H1 (cell line): Measurements from ENCODE around the gene PTPRE. TPM values are rescaled to one million over a fixed set of nuclear protein-coding genes. Genes with fewer than 3 reads are reported as not detected.

Experiments used
- CTCF ChIA-PET: fragments of 300-600 bp; sonication (Branson Sonifier 250); formaldehyde crosslinking; loops from one replicate; lab custom pipeline; 2021; ENCODE audit not compliant: partially characterized antibody; lab: Charles Lee
- POLR2A ChIA-PET: fragments of 300-600 bp; sonication (Branson Sonifier 250); formaldehyde crosslinking; loops from one replicate; lab custom pipeline; 2021; ENCODE audit warnings: inconsistent platforms; ENCODE audit not compliant: partially characterized antibody; lab: Charles Lee
- DNase-seq, 2 experiments: peaks; one replicate each; pipeline versions ENCODE4 v3.0.0 to v3.0.0-alpha.2; 2010 to 2022; ENCODE audit warnings: low spot score in 2 of 2, low read depth in 1 of 2, mixed read lengths in 1 of 2
- FAIRE-seq: peaks from 2 replicates; lab custom pipeline; 2011; peaks lifted over from hg19 to GRCh38; lab: Jason Lieb, UNC
- H2AFZ ChIP-seq: 2 replicates; pipeline ENCODE4 v1.8.1; 2012; ENCODE audit warnings: low read length, inconsistent platforms
- H2AK5ac ChIP-seq: 2 replicates; pipeline ENCODE4 v1.6.1; 2013; ENCODE audit warnings: low read depth, low read length
- H2BK120ac ChIP-seq: replicated peaks from 2 replicates; pipeline ENCODE3; 2013; ENCODE audit warnings: low read depth, low read length, inconsistent platforms
- H2BK12ac ChIP-seq: 2 replicates; pipeline ENCODE4 v1.6.1; 2013; ENCODE audit warnings: low read depth, low read length
- H2BK15ac ChIP-seq: 2 replicates; pipeline ENCODE4 v1.6.1; 2013; ENCODE audit warnings: low read length
- H2BK20ac ChIP-seq: 2 replicates; pipeline ENCODE4 v1.6.1; 2013; ENCODE audit warnings: low read length
- H2BK5ac ChIP-seq: 2 replicates; pipeline ENCODE4 v1.6.1; 2013; ENCODE audit warnings: low read depth, low read length
- H3K14ac ChIP-seq: 2 replicates; pipeline ENCODE4 v1.6.1; 2013; ENCODE audit warnings: inconsistent platforms; ENCODE audit not compliant: insufficient read length
- H3K18ac ChIP-seq: 2 replicates; pipeline ENCODE4 v1.6.1; 2013; ENCODE audit warnings: low read length; ENCODE audit errors: extremely low read depth
- H3K23ac ChIP-seq: 2 replicates; pipeline ENCODE4 v1.6.1; 2013; ENCODE audit warnings: inconsistent platforms; ENCODE audit not compliant: insufficient read length
- H3K23me2 ChIP-seq: 2 replicates; pipeline ENCODE4 v1.6.1; 2013; ENCODE audit warnings: low read depth, low read length
- H3K27ac ChIP-seq: 2 replicates; pipeline ENCODE4 v1.6.1; 2011; ENCODE audit warnings: low read depth, low read length, inconsistent platforms
- H3K27me3 ChIP-seq, 4 experiments: replicated peaks in 1 of 4; 1 replicate in 1 of 4; 2 replicates in 3 of 4; pipeline versions ENCODE4 v1.6.1 to v1.8.1; 2011 to 2013; ENCODE audit warnings: low read length in 3 of 4, mild to moderate bottlenecking in 3 of 4, inconsistent platforms in 2 of 4, mixed read lengths in 2 of 4, moderate library complexity in 1 of 4; ENCODE audit not compliant: control insufficient read depth in 3 of 4, insufficient read depth in 3 of 4; ENCODE audit errors: extremely low read depth in 1 of 4
- H3K36me3 ChIP-seq, 4 experiments: 2 replicates each; pipeline versions ENCODE4 v1.6.1 to v1.8.1; 2011 to 2013; ENCODE audit warnings: mild to moderate bottlenecking in 4 of 4, low read length in 3 of 4, moderate library complexity in 2 of 4, control low read depth in 1 of 4, inconsistent platforms in 1 of 4; ENCODE audit not compliant: insufficient read depth in 4 of 4, control insufficient read depth in 2 of 4
- H3K4ac ChIP-seq: replicated peaks from 2 replicates; pipeline ENCODE3; 2013; ENCODE audit warnings: low read length, low read depth, mixed read lengths, inconsistent platforms; ENCODE audit not compliant: insufficient read length
- H3K4me1 ChIP-seq, 4 experiments: replicated peaks in 1 of 4; 1 replicate in 1 of 4; 2 replicates in 3 of 4; pipeline versions ENCODE4 v1.6.1 to v1.8.1; 2011 to 2013; ENCODE audit warnings: low read length in 3 of 4, inconsistent platforms in 2 of 4, mixed read lengths in 1 of 4; ENCODE audit not compliant: insufficient read depth in 4 of 4, control insufficient read depth in 3 of 4
- H3K4me2 ChIP-seq, 2 experiments: 2 replicates each; pipeline versions ENCODE4 v1.6.1 to v1.8.1; 2011 to 2013; ENCODE audit warnings: low read depth in 2 of 2, low read length in 2 of 2, control low read depth in 1 of 2, inconsistent platforms in 1 of 2, mild to moderate bottlenecking in 1 of 2; ENCODE audit not compliant: insufficient read depth in 1 of 2
- H3K4me3 ChIP-seq, 4 experiments: fragments of 200-600, 300-600 bp in 1 of 4; sonication (generic), shearing (Covaris generic), sonication (Bioruptor Twin) in 1 of 4; 2 replicates each; pipeline versions ENCODE4 v1.5.1 to v1.8.1; 2011 to 2016; ENCODE audit warnings: low read length in 4 of 4, low read depth in 3 of 4, control low read depth in 2 of 4, inconsistent platforms in 2 of 4, mild to moderate bottlenecking in 2 of 4, mixed read lengths in 1 of 4, moderate library complexity in 1 of 4; ENCODE audit not compliant: insufficient read depth in 2 of 4; ENCODE audit errors: extremely low read depth in 1 of 4
- H3K56ac ChIP-seq: replicated peaks from 2 replicates; pipeline ENCODE3; 2013; ENCODE audit warnings: low read depth, mild to moderate bottlenecking, mixed read lengths, low read length, inconsistent platforms; ENCODE audit not compliant: insufficient read length
- H3K79me1 ChIP-seq: 2 replicates; pipeline ENCODE4 v1.6.1; 2013; ENCODE audit warnings: low read depth, low read length, control low read depth
- H3K79me2 ChIP-seq, 2 experiments: 2 replicates each; pipeline versions ENCODE4 v1.6.1 to v1.8.1; 2012 to 2013; ENCODE audit warnings: low read length in 2 of 2, mild to moderate bottlenecking in 2 of 2, inconsistent platforms in 1 of 2; ENCODE audit not compliant: insufficient read depth in 2 of 2, control insufficient read depth in 1 of 2
- H3K9ac ChIP-seq, 4 experiments: replicated peaks in 1 of 4; 1 replicate in 1 of 4; 2 replicates in 3 of 4; pipeline versions ENCODE4 v1.6.1 to v1.8.1; 2011 to 2013; ENCODE audit warnings: low read depth in 3 of 4, low read length in 3 of 4, control low read depth in 2 of 4, mild to moderate bottlenecking in 2 of 4, moderate library complexity in 2 of 4, inconsistent platforms in 1 of 4; ENCODE audit errors: extremely low read depth in 1 of 4
- H3K9me3 ChIP-seq, 2 experiments: 2 replicates each; pipeline versions ENCODE4 v1.6.1 to v1.8.1; 2012 to 2013; ENCODE audit warnings: mild to moderate bottlenecking in 2 of 2, moderate library complexity in 2 of 2, control low read depth in 1 of 2, inconsistent platforms in 1 of 2, low read depth in 1 of 2, low read length in 1 of 2, mixed read lengths in 1 of 2; ENCODE audit not compliant: insufficient read depth in 2 of 2
- H4K20me1 ChIP-seq, 2 experiments: replicated peaks in 1 of 2; 2 replicates each; pipeline versions ENCODE3 to v1.8.1; 2011 to 2013; ENCODE audit warnings: inconsistent platforms in 2 of 2, low read length in 2 of 2, mild to moderate bottlenecking in 1 of 2; ENCODE audit not compliant: insufficient read depth in 2 of 2, control insufficient read depth in 1 of 2
- H4K5ac ChIP-seq: 2 replicates; pipeline ENCODE4 v1.6.1; 2013; ENCODE audit warnings: low read length, low read depth, mixed read lengths, inconsistent platforms; ENCODE audit not compliant: insufficient read length
- H4K8ac ChIP-seq: 2 replicates; pipeline ENCODE4 v1.8.0; 2013; ENCODE audit warnings: mild to moderate bottlenecking, moderate library complexity, low read length, inconsistent platforms; ENCODE audit not compliant: insufficient read depth; ENCODE audit errors: extremely low read depth
- H4K91ac ChIP-seq: replicated peaks from 2 replicates; pipeline ENCODE3; 2013; ENCODE audit warnings: low read length, mixed read lengths, inconsistent platforms; ENCODE audit not compliant: insufficient read length
- EGR1 ChIP-seq: IDR thresholded peaks from 2 replicates; pipeline ENCODE4 v1.6.1; 2011; ENCODE audit warnings: low read depth, low read length, borderline replicate concordance
- RNF2 ChIP-seq: fragments of 200-900, 300-1000 bp; sonication (generic); IDR thresholded peaks from 2 replicates; pipeline ENCODE4 v1.7.1; 2016; ENCODE audit warnings: borderline replicate concordance, low read depth, mild to moderate bottlenecking, antibody characterized with exemption, low read length; ENCODE audit not compliant: poor library complexity, severe bottlenecking; ENCODE audit errors: missing control alignments
- YY1 ChIP-seq: IDR thresholded peaks from 2 replicates; pipeline ENCODE4 v1.6.1; 2011; ENCODE audit warnings: low read depth, mild to moderate bottlenecking, low read length
- WGBS, 2 experiments: shearing (Covaris generic) in 1 of 2; methylation state at CpG; one replicate each; pipeline versions ENCODE4 v1.1.6 to v1.1.7; 2013 to 2015; ENCODE audit warnings: low lambda C conversion rate in 2 of 2, mixed read lengths in 2 of 2, inconsistent platforms in 1 of 2, low coverage in 1 of 2, missing lambda C conversion rate in 1 of 2; ENCODE audit not compliant: insufficient replicate concordance in 2 of 2, insufficient coverage in 1 of 2, insufficient read length in 1 of 2; ENCODE audit errors: extremely low coverage in 1 of 2, missing lambda C conversion rate in 1 of 2; 5-methylcytosine and 5-hydroxymethylcytosine counted together
- polyA plus RNA-seq, 7 experiments: library from polyadenylated mRNA; depleted of rRNA in 3 of 7; stranded (reverse) in 5 of 7; unstranded in 2 of 7; fragments of >200 nt in 5 of 7; fragments of 200-250 nt in 2 of 7; gene quantifications; 1 replicate in 5 of 7; 2 replicates in 1 of 7; 4 replicates in 1 of 7; pipeline versions ENCODE4 v1.2.1 to v1.2.3, GENCODE V29; 2011 to 2013; ENCODE audit warnings: missing spikeins in 2 of 7, mixed read lengths in 2 of 7
- total RNA-seq: library from RNA; stranded (reverse); fragmentation: NEBNext Ultra II Directional; extraction: Animal tissue kit (Norgen Biotek cat#: 25700); gene quantifications from 2 replicates; pipeline ENCODE4 v1.2.1, GENCODE V29; 2021
- TF ChIP-seq, protein P1 (sequence below): IDR thresholded peaks from 2 replicates; pipeline ENCODE4 v1.6.1; 2011; ENCODE audit warnings: low read depth, mild to moderate bottlenecking, low read length; ENCODE audit not compliant: insufficient read depth

The PTPRE gene
- total and polyA plus RNA-seq, 2 of the 8 experiments (the other 6 are each of a cell fraction or from before 2014, with no cell fraction given): 0.33 to 0.54 TPM

DNA sequence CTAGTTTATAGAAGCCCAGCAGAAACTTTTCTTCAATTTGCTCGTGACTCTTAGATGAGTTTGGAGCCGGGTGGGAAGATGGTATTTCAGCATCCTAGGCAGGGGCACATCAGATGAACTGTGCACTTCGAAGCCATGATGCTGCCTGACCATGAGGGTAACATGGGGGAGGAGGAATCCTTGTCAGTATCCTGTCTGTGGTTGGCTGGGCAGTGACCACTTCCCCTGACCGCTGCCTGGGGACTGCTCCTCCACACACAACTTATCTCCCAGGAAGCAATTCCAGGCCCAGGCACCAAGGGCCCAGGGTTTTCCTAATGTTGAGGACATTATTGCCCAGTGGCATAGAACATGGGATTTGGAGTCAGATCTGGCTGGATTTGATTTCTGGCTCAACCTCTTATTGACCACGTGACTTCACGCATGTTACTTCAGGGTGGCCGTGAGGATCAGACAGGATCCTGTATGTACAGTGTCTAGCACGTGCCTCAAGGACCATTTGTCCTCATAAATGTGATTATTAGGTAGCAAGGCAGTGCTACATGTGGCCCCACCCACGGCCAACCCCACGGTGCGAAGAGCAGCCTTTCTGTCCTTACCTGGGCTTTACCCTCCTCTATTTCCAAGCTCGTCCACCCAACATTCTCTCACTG, 65.2 kb downstream of the PTPRE start:
- no peak for FAIRE-seq
- CTCF ChIA-PET: interaction anchor here (1.4 to 4.3 kb wide), 4 partner anchors 39 to 97 kb away, joined by 4 to 17 read pairs (median 8); partner anchors contain the start of gene PTPRE

More for the DNA sequence above, 65.2 kb downstream of the PTPRE start:
- Histone ChIP-seq H3K18ac (no peak overlapping the region), H3K27ac (no peak overlapping the region), H2AFZ (no peak overlapping the region), H2AK5ac (no peak overlapping the region), H3K4me1 (peaks cover 6 to 11% (median 7%) of the 10 kb centered on the region in 4 experiments), H4K91ac (no peak overlapping the region), H2BK15ac (no peak overlapping the region), H3K56ac (no peak overlapping the region), H3K4ac (no peak overlapping the region), H2BK12ac (no peak overlapping the region), H3K4me3 (no peak overlapping the region), H3K27me3 (no peaks in the 10 kb centered on the region), H4K5ac (no peak overlapping the region), H3K23me2 (no peaks in the 10 kb centered on the region), H2BK5ac (no peak overlapping the region), H2BK20ac (no peak overlapping the region), H3K79me2 (no peaks in the 10 kb centered on the region), H3K36me3 (no peaks in the 10 kb centered on the region), H3K79me1 (no peaks in the 10 kb centered on the region), H3K9me3 (no peaks in the 10 kb centered on the region), H3K4me2 (no peak overlapping the region), H4K20me1 (no peaks in the 10 kb centered on the region), H3K23ac (no peak overlapping the region), H3K9ac (no peak overlapping the region), H4K8ac (no peak overlapping the region), H2BK120ac (no peak overlapping the region), H3K14ac (no peak overlapping the region)
- 87% methylated on average over 12 of the region's 12 CpGs; no CpG with 5 or more reads in 1 of the 2 experiments for WGBS, 2 experiments
- TF ChIP-seq, protein P1, sequence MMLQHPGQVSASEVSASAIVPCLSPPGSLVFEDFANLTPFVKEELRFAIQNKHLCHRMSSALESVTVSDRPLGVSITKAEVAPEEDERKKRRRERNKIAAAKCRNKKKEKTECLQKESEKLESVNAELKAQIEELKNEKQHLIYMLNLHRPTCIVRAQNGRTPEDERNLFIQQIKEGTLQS: no peak
- TF ChIP-seq YY1 (no peak), RNF2 (no peak), EGR1 (no peak)
- DNase-seq: no peak
- POLR2A ChIA-PET: no interaction called here
